ENCODE results near the gene ATF6B.

Gene ATF6B

GRCh38 chr6:32084780-32085179 is 43.3 kb downstream of the ATF6B start:
- POLR2A ChIA-PET: no interaction called here
- TF ChIP-seq CTCF (IDR thresholded peaks at IDR 0.05; ENCODE audit: control extremely low read depth, extremely low read depth, low read depth, missing control alignments): no peak
- no peak for DNase-seq (ENCODE audit: extremely low spot score)
- CTCF ChIA-PET: no interaction called here

- POLR2A ChIA-PET: no interaction called here
- CTCF ChIA-PET: no interaction called here
- TF ChIP-seq CTCF (IDR thresholded peaks at IDR 0.05; ENCODE audit: control extremely low read depth, extremely low read depth, low read depth, missing control alignments): no peak
- DNase-seq (ENCODE audit: extremely low spot score): no peak
Observed at GRCh38 chr6:32083812-32084768, 44.0 kb downstream of the ATF6B start.

GRCh38 chr6:32082935-32083334 is 45.1 kb downstream of the ATF6B start:
- DNase-seq (ENCODE audit: extremely low spot score): no peak
- TF ChIP-seq CTCF (IDR thresholded peaks at IDR 0.05; ENCODE audit: control extremely low read depth, extremely low read depth, low read depth, missing control alignments): no peak
- POLR2A ChIA-PET: no interaction called here
- CTCF ChIA-PET: interaction anchor here (1.1 to 1.3 kb wide), 2 partner anchors 34 to 35 kb away, joined by 3 to 4 read pairs; no protein-coding TSS in a partner anchor

GRCh38 chr6:32082478-32082877 is 45.6 kb downstream of the ATF6B start:
- no peak for DNase-seq (ENCODE audit: extremely low spot score)
- ChIA-PET POLR2A (no interaction called here), CTCF (interaction anchor here (1.1 to 1.3 kb wide), 2 partner anchors 34 to 36 kb away, joined by 3 to 4 read pairs; no protein-coding TSS in a partner anchor)
- no peak for TF ChIP-seq CTCF (IDR thresholded peaks at IDR 0.05; ENCODE audit: control extremely low read depth, extremely low read depth, low read depth, missing control alignments)

- no peak for DNase-seq (ENCODE audit: extremely low spot score)
- POLR2A ChIA-PET: no interaction called here
- CTCF ChIA-PET: no interaction called here
- no peak for TF ChIP-seq CTCF (IDR thresholded peaks at IDR 0.05; ENCODE audit: control extremely low read depth, extremely low read depth, low read depth, missing control alignments)
Observed at GRCh38 chr6:32081168-32081990, 46.7 kb downstream of the ATF6B start.

GRCh38 chr6:32079566-32080290 is 48.3 kb downstream of the ATF6B start:
- ChIA-PET POLR2A (no interaction called here), CTCF (interaction anchor here (1.3 kb wide), 1 partner anchor 9 kb away, joined by 3 read pairs; no protein-coding TSS in a partner anchor)
- no peak for TF ChIP-seq CTCF (IDR thresholded peaks at IDR 0.05; ENCODE audit: control extremely low read depth, extremely low read depth, low read depth, missing control alignments)
- no peak for DNase-seq (ENCODE audit: extremely low spot score)

Data from GM10248 (cell line).